GM21529 (cell line): ENCODE results near the gene CASP10.
"Not testable (repeated sequence)": the region's sequence is repeated elsewhere in the genome, so short reads cannot be mapped to it uniquely, and the experiment has no call there.

Source experiments
- ATAC-seq: cut with Tn5 transposase; IDR thresholded peaks from one replicate; pipeline ENCODE4 v1.9.1; 2021; ENCODE audit not compliant: unreplicated experiment

Gene CASP10

GRCh38 chr2:201232467-201232815, 49.5 kb downstream of the CASP10 start:
- ATAC-seq = no peak

GRCh38 chr2:201233192-201233811, 50.4 kb downstream of the CASP10 start:
- ATAC-seq = peak; percentile 88

- ATAC-seq = peak; percentile 17
These were observed 51.1 kb downstream of the CASP10 start for GRCh38 chr2:201233812-201234662.

- no peak for ATAC-seq
These were observed 51.8 kb downstream of the CASP10 start for GRCh38 chr2:201234663-201235135.

- ATAC-seq = no peak
These were observed 53.2 kb downstream of the CASP10 start for GRCh38 chr2:201235860-201236811.

- ATAC-seq = no peak
These were observed 54.7 kb downstream of the CASP10 start for GRCh38 chr2:201237486-201238123.

GRCh38 chr2:201239167-201239935, 56.4 kb downstream of the CASP10 start:
- ATAC-seq = not testable (repeated sequence)

GRCh38 chr2:201242571-201243277, 59.8 kb downstream of the CASP10 start:
- no peak for ATAC-seq

GRCh38 chr2:201244829-201245228, 61.9 kb downstream of the CASP10 start:
- ATAC-seq = no peak

GRCh38 chr2:201246280-201246679, 63.3 kb downstream of the CASP10 start:
- no peak for ATAC-seq

GRCh38 chr2:201248288-201248844, 65.4 kb downstream of the CASP10 start:
- no peak for ATAC-seq

GRCh38 chr2:201249889-201250288, 66.9 kb downstream of the CASP10 start:
- ATAC-seq = no peak

GRCh38 chr2:201250741-201251140, 67.8 kb downstream of the CASP10 start:
- ATAC-seq = no peak

GRCh38 chr2:201254081-201254730, 71.3 kb downstream of the CASP10 start:
- no peak for ATAC-seq

- no peak for ATAC-seq
These were observed 72.6 kb downstream of the CASP10 start for GRCh38 chr2:201255408-201256033.

- no peak for ATAC-seq
These were observed 73.1 kb downstream of the CASP10 start for GRCh38 chr2:201256082-201256481.

GRCh38 chr2:201257381-201257955, 74.5 kb downstream of the CASP10 start:
- ATAC-seq = peak; percentile 51
